Measurements from ENCODE around the gene FNDC3B.
"Not testable (repeated sequence)": the region's sequence is repeated elsewhere in the genome, so short reads cannot be mapped to it uniquely, and the experiment has no call there.

The FNDC3B gene

DNA sequence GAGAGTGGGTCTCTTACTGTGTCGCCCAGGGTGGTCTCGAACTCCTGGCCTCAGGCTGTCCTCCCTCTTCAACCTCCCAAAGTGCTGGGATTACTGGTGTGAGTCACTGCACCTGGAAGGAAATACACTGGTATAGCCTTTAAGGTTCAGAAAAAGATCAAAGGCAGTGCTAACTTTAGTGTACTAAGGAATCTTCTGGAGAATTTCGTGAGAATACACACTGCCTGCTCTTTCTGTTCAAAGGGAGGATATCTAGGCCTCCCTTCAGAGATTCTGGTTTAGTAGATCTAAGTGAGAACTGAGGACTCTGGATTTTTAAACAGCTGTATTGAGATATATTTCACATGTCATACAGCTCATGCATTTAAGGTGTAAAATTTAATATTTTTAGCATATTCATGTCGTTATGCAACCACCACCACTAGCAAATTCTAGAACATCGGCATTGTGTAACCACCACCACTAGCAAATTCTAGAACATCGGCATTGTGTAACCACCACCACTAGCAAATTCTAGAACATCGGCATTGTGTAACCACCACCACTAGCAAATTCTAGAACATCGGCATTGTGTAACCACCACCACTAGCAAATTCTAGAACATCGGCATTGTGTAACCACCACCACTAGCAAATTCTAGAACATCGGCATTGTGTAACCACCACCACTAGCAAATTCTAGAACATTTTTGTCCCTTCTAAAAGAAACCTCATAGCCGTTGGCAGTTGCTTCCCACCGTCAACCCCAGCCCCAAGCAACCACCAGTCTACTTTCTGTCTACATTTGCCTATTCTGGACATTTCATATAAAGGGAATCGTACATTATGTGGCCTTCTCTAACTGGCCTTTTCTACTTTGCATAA, 54.4 kb downstream of the FNDC3B start:
- not testable (repeated sequence) for DNase-seq (ENCODE audit: low read depth in 2 of 2)

DNA sequence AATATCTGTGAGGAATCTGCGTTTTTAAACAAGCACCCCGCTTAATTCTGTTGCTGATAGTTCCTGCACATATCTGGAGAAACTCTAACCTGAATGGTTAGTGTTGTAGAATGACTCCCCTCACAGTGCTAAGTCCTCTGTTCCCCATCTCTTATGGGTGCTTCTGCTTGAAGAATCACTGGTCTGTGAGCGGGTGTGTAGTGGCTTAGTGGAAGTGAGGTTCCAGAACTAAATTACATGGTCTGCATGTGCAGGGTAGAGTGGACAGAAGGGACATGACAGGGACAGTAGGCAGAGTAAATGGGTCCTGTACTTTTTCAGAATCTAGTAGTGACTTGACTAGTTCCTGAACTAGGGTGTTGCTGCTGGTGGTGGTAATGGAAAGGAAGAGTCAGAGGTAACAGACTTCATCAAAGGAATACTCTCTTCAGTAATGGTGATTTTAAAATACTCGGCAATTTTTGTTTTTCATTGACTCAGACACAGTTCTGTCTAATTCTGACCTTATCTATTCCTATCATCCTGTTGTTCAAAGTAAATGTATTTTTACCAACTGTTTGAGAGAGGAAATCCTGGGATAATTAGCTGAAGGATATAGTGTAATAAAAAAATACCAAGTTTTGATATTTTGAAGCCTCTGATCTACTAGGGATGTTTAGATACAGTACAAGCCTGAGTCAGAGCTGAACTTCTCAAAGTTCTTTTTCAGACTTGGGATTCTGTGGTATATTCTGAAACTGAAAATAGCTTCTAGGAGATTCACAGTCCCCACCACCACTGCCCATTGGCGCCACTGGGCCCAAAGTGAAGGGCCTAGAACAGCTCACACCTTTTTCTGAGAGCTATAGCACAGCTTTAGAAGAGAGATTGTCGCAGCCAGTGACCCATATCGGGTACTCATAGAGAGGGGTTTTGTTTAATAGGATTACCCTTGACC, 55.5 kb downstream of the FNDC3B start:
- no peak for DNase-seq (ENCODE audit: low read depth in 2 of 2)

DNA sequence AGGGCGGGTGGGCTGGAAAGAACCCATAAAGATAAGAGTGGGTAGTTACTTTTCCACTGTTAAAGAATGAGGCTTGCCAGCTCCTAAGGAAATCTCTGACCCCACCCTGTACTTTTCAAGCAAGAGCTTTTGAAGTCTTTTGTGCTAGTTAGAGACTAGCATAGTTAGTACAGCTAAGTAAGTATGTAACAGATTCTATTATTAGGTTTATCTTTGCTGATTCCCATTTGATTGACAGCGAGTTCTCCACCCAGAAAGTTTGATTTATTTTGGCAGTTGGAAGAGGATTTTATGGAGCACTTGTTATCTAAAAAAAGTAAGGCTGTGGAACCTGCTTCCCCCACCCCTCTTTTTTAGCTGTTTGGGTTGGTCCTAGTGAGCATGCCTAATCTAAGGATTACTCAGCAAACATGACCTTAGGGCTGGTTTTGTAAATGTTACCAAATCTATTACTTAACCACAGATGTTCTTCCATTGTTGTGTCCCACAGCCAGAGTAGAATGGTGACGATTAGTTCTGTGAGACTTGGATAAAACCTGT, 57.6 kb downstream of the FNDC3B start:
- DNase-seq (ENCODE audit: low read depth in 2 of 2) = no peak

DNA sequence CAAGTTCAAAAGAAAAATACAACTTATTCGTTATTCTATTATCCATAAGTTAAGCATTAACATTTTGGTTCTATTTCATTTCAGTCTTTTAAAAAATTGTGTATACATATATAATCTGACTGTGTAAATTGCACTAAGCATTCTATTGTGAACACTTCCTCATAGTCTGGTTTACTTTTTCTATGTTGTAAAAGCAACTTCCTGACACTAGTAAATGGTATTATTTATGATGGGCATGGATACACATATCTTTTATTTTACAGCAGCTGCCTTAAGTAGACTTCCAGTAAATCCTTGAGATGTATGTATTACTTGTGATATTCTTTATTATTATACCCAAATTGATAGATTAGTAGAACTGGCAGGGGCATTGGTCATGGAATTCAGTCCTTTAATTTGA, 58.2 kb downstream of the FNDC3B start:
- no peak for DNase-seq (ENCODE audit: low read depth in 2 of 2)

DNA sequence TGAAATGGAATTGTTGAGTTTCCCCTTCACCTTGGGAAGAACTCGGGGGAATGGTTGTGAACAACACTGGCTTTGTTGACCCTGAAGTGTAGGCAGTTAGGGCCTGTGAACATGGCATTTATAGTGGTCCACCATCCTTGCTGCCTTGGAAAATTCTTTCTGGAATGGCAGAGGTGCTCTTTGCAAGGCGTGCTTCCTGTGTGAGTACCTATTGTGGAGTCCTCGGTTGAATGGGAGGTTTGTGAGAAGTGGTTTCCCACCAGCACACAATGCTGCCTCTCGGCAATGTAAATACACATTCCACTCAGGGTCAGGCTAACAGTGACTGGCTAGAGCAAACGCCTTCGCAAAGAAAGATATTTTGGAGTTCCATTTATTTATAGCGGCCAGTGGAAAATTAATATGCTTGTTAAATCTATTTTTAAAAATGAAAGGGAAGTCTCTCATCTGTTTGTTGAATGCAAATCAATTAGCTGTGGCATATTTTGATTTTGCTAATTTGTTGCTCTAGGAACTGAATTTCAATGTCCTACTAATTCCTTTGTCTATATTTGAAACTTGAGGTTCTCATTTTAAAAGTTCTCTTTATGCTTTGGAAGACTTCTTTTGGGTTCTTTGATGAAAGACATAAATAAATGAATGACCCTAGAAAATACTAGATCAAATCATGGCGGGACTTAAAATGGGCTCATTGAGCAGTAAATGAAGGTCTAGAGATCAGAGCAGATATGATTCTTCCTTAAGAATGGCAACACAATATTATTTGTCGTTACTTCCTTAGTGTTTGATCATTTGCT, 59.5 kb downstream of the FNDC3B start:
- DNase-seq (ENCODE audit: low read depth in 2 of 2) = no peak

DNA sequence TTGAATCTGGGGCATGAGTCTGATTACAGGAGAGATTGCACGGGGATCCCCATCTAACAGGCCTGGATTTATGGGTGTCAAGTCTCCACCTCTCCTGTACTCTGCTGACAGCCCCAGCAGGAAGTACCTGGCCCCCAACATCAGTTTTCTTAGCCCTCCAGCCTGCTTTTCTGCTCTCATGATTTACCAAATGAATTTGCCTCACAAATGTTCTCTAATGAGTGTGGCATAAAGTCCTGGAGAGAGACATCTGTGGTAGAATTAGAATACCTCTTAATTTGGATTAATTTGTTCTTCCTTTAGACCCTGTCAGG, 60.1 kb downstream of the FNDC3B start:
- DNase-seq (ENCODE audit: low read depth in 2 of 2) = no peak

DNA sequence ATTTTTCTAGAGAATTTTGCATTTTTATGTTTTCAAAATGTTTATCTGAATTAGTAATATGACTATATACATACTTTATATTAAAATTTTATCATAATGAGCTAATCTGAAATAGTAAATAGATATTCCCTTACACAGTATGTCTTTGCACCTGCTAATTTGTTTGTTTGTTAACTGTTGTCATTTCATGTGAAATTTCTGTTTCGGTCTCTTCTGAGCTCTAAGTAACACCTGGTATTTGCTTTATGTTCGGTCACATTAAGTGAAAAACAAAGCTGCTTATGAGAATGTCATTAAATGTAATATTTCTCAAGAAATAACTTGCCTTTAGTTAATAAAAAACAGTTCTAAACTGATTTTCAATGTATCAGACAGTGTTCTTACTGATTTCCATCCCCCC, 61.1 kb downstream of the FNDC3B start:
- DNase-seq (ENCODE audit: low read depth in 2 of 2) = no peak

DNA sequence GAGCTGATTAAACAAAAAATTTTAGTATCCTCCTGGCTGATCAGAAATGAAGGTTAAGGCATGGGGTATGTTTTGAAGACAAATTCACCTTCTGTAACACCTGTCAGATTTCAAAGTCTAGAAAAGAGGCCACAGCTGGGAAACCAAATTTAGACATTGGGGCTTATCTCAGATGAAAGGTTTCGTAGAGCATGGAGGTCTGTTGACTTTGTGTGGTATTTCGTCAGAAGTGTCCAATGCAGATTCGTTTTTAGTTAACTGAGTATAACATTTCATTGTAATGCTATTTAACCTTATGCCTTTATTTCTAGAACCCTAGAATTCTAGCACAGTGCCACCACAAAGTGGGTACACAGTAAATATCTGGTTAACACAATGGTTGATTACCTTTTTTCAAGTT, 61.7 kb downstream of the FNDC3B start:
- no peak for DNase-seq (ENCODE audit: low read depth in 2 of 2)

DNA sequence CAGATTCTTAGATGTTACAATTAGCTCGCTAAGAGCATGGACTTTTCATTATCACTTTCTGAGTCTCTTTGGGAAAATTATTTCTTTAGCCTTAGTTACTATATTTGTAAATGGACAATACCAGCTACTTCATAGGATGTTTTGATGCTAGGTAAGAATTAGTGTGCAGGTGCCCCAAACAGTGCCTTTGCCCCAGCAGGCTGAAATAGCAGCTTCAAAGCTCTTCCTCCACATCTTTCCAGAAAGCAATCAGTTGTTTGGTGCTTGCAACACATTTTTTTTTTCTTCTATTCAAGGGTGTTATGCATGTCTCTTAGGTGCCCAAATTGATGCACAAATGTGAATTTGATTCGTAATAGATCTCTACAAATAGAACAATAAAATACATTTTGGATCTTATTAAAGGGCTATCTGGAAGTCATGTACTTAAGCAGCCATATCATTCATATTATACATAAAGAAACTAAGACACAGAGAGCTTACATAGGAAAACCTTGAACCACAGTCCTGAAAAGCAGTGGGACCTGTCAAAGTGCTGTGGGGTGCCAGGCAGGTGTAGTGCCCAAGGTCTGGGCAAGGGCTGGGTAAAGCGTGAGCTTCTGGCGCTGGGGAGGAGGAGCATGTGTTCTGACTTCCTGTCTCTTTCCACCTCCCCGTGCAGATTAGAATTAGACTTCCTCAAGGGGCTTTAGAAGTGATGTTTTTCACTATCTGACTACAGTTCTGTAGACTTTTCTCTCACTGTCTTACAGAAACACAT, 62.9 kb downstream of the FNDC3B start:
- DNase-seq (ENCODE audit: low read depth in 2 of 2) = no peak

DNA sequence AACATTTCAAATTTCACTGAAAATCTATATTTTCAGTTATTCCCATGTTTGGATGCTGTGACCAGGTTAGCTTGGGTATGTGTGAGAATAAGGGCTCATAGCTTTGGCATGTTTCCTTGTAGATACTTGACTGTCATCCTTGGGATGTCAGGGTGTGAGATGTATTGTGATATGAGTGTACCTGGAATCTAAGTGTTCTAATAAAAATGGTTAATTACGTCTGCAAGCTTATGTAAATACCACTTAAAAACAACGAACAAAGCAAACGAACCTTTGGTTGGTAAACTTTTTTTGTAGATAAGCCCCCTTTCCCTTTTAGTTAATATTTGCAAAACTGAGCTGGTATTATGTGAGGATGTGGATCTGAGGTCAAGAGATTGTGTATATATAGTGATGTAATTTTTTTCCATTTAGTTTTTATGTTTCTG, 63.5 kb downstream of the FNDC3B start:
- DNase-seq (ENCODE audit: low read depth in 2 of 2) = no peak

DNA sequence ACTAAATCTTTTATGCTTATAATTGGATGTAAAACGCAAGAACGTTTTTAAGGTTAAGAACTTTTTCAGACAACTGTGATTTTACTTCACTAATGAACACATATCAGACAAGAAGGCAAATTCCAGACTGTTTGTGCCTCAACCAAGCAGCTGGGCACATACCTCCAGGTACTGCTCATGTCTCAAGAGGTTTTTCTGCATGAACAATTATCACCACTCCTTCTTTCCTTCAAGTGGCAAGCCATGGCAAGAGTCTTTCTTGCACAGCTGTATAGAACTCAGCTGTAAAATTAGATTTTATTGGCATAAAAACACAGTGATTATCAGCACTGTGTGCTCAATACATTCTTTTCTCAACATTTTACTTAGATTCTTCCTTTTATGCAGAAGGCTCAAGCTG, 64.3 kb downstream of the FNDC3B start:
- no peak for DNase-seq (ENCODE audit: low read depth in 2 of 2)

DNA sequence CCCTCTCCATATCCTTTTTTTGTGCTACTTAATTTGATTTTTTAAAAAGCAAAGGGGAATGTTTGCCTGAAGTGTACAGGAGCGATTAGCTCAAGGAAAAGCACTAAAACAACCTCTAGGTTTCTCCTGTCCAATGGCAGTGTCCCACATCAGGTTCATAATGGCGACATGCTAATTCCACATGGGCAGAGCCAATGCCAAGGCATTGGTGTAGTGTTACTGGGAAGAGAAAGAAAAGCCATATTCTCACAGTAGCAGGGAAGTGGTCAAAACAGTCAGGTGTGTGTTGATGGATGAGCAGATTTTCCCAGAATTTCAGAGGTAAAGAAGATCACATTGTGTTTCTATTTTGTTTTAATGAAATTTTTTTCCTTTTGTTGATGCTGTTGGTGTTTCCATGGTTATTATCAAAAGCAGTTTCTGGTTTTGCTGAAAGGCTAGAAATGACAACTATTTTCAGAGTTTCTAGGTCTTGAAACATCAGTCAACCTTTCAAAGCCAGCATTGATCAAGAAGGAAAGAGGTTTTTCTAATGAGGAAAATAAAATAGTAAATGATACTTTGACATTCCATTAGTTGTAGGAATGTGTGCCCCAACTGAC, 65.2 kb downstream of the FNDC3B start:
- DNase-seq (ENCODE audit: low read depth in 2 of 2) = no peak

DNA sequence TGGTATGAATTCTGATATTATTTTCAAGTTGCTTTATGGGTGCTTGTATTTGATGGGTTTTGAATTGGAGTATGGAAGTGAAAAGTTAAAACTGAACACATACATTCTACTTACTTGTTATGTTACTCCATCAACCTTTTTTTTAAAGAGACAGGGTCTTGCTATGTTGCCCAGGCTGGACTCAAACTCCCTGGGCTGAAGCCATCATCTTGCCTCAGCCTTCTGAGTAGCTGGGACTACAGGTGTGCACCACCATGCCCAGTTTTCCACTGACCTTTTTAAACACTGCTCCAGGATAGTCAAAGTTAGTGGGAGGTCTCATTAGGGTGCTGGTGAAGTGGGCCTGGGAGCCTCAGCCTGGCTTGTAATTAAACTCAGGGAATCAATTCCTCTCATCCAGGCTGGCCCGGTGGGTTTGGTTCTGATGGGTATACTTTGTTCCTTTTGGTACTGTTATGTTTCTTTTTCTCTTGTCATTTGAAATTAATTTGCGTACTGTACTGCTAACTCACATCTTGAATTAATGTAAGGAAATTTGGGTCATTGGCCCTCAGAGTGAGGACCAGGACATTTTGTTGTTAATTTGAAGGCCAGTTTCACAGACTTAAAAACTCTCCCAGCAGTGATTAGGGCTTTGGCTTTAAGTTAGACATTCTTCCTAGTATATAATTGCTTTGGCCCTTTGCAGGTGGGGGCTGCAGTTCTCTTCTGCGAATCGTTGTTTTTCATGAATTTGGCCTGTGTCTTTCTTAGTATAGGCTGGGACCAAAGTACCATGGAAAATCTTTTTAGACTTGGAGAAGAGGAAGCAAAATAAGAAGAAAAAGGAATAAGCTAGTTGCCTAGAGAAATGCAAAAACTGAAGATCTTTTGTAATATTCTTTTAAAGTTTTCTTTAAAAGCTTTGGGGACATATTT, 66.9 kb downstream of the FNDC3B start:
- DNase-seq (ENCODE audit: low read depth in 2 of 2) = no peak

DNA sequence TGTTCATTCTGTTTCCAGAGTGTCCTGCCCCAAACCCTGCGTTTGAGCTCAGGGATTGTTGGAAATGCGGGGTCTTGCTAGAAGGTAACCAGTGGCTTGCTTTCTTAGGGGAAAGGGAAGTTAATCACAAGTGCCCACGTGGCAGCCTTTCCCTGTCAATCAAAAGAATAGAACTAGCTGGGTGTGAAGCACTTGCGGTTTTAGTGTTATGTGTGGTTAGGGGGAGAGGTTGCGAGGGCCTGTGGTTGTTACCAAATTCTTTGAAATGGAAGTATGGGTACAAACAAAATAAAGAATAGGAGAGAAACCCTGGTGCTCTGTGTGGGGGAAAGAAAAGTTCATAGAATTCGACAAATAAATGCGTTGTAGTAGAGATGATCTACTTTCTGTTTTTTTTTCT, 67.6 kb downstream of the FNDC3B start:
- no peak for DNase-seq (ENCODE audit: low read depth in 2 of 2)

DNA sequence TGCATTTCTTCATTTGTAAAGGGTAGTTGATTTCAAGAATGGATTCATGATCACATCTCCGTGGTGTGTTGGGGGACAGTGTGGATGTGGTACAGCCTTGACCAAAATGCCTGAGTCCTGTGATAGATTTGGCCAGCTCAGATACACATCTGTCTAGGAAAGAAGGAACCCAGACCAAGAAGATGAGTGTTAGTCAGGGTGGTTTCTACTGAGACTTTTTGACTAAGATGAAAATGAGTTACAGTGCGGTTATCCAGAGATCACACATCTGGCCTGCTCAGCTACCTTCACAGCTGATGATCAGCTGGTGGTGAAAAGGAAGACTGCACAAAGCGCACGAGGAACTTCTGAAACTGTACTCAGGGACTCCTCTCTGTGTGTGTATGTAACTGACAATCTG, 68.0 kb downstream of the FNDC3B start:
- DNase-seq (ENCODE audit: low read depth in 2 of 2) = no peak

DNA sequence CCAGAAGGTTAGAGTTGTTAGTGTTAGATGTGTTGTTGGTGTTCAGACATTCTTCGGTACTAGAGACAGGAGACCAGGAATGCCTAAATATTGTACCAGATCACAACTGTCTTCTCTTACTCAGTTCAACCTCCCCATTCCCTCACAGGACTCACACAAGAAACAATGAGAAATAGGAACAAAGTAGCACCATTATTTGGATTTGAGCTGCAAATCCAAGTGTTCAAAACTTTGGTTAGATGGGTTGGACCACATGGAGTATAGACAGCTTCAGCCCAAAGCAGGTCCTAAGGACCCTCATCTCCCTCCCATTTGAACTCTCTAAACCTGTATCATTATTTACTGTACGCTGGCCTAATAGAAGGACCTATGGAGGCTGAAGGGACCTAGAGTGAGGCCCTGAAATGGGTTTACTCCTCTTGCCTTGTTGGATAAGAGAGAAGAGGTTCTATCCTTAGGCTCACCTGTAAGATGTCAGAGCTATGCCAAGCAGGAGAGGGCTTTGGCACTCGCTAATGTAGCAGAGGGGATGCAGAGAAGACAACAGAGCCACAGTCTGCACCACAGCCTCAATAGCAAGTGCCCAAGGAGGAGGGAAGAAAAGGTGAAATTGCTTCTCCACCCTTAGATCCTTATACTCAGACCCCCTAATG, 70.9 kb downstream of the FNDC3B start:
- DNase-seq (ENCODE audit: low read depth in 2 of 2) = no peak

DNA sequence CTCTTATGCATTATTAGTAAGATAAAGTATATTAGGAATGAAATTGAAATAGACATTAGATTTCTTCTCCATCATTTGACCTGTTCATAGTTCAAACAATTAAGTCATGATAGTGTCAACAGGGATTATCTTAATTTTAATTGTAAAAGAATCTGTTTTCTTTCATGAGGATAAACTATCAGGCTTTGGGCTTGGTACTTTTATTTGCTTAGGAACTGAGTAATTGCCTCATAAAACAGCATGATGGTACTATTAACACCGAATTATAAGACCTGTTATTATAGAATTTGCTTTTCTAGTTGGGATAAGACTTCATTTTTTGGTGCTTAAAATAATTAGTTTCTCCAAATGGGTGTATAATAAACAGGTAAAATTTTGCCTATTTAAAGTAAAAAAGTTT, 71.8 kb downstream of the FNDC3B start:
- no peak for DNase-seq (ENCODE audit: low read depth in 2 of 2)

DNA sequence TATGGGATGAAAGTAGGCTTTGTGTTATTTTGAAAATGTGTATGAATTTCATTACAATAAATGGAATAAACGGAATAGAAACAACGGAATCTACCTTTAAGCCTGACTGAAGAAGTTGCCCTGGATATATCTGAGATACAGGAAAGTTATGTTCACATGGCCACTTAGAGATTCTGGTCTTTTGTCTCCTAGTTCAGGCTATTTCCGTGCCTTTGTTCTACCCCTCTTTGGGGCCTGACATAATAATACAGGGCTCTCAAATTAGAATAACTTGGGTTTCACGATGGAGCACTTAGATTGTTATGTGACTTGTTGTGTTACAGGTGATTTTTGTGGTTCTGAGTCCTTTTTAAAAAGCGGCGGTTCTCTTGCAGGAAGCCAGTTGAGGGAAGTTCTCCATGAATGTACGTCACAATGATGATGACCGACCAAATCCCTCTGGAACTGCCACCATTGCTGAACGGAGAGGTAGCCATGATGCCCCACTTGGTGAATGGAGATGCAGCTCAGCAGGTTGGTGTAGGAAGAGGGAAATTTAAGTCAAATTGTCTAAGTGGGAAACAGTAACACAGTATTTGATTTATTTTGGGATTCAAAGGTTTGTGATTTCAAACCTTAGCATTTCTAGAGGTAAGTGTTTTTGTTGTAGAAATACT, 72.8 kb downstream of the FNDC3B start:
- DNase-seq (ENCODE audit: low read depth in 2 of 2) = no peak

DNA sequence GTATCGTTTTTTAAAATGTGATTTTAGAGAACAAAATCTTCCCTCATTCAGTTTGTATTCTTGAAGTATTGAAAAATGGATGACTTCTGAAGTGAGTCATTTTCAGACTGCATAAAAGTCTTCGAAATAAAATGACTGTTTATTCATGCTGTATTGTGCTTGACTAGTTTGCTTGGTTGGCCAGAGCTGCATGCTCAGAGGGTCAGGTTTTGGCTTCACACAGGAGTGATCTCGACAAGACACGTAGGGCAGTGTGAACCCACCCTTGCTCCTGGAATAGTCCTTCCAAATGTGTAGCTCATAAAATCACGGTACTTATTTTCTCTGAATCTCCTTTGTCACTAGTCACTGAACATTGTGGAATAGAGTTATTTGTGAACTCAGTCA, 73.3 kb downstream of the FNDC3B start:
- no peak for DNase-seq (ENCODE audit: low read depth in 2 of 2)

Data from fibroblast of skin of left quadriceps (primary cell).